ENCODE results near the gene ZC3H7B. TPM values are rescaled to one million over a fixed set of nuclear protein-coding genes. Genes with fewer than 3 reads are reported as not detected.
A peak's percentile ranks its signal among the peaks of the same experiment; 100 is the strongest.

Gene ZC3H7B
- polyA plus RNA-seq, 1 experiment, result 55.3 TPM

GRCh38 chr22:41382098-41382578 lies 80.8 kb downstream of the ZC3H7B start:
- CTCF ChIA-PET, result interaction anchor here (1.4 to 2.4 kb wide), 3 partner anchors 15 to 136 kb away, joined by 3 to 11 read pairs (median 9); no protein-coding TSS in a partner anchor

GRCh38 chr22:41382610-41383009 lies 81.3 kb downstream of the ZC3H7B start:
- H3K27ac ChIP-seq (ENCODE audit: low read depth, low read length), result no peak overlapping the region
- H3K4me3 ChIP-seq (ENCODE audit: low read depth, low read length), result peak overlapping the region; percentile 74
- CTCF ChIA-PET, result interaction anchor here (1.4 to 2.4 kb wide), 2 partner anchors 21 to 136 kb away, joined by 9 to 11 read pairs; no protein-coding TSS in a partner anchor
- POLR2A ChIA-PET, result interaction anchor here (0.6 to 3.6 kb wide), 5 partner anchors 16 to 183 kb away, joined by 3 to 63 read pairs (median 4); no protein-coding TSS in a partner anchor
- no peak for TF ChIP-seq CTCF (IDR thresholded peaks at IDR 0.05; ENCODE audit: low read depth, low read length)
- H3K27me3 ChIP-seq (ENCODE audit: control insufficient read depth, insufficient read depth, low read length), result no peaks in the 10 kb centered on the region
- DNase-seq (ENCODE audit: low read depth, low spot score), result no peak
- no peaks in the 10 kb centered on the region; the same call in 1 of the 2 replicates for H3K9me3 ChIP-seq (ENCODE audit: control insufficient read depth, insufficient read depth, low read length)

More at GRCh38 chr22:41382098-41382578, 80.8 kb downstream of the ZC3H7B start:
- H3K9me3 ChIP-seq (ENCODE audit: control insufficient read depth, insufficient read depth, low read length), result no peaks in the 10 kb centered on the region; the same call in 1 of the 2 replicates
- peak overlapping the region; percentile 73 for H3K27ac ChIP-seq (ENCODE audit: low read depth, low read length)
- DNase-seq (ENCODE audit: low read depth, low spot score), result no peak
- POLR2A ChIA-PET, result interaction anchor here (0.6 to 3.6 kb wide), 16 partner anchors 14 to 239 kb away, joined by 3 to 63 read pairs (median 4); partner anchors contain the start of genes ACO2, PHF5A, RANGAP1 and TOB2
- no peaks in the 10 kb centered on the region for H3K27me3 ChIP-seq (ENCODE audit: control insufficient read depth, insufficient read depth, low read length)
- H3K4me3 ChIP-seq (ENCODE audit: low read depth, low read length), result peak overlapping the region; percentile 74
- TF ChIP-seq CTCF (IDR thresholded peaks at IDR 0.05; ENCODE audit: low read depth, low read length), result no peak

DNA sequence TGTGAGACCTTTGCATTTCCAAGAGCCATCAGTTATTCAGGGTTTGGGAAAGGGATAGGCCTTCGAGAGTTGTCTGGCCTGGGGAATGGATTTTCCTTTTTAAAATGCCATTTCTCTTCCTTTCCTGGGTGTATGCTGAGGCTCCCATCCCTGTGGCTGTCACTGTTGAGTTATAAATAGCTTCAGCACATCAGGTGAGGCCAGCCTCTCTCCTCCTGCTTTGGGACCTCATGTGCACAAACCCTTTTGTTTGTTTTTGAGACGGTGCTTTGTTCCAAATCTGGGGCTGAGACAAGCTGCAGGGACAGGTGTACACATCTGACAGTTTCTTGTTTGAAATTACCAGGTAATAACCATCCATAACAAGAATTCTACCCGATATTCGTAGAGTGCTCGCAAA lies 81.8 kb downstream of the ZC3H7B start:
- no peak overlapping the region for H3K27ac ChIP-seq (ENCODE audit: low read depth, low read length)
- H3K4me3 ChIP-seq (ENCODE audit: low read depth, low read length), result peak overlapping the region; percentile 74
- no peak for DNase-seq (ENCODE audit: low read depth, low spot score)
- TF ChIP-seq CTCF (IDR thresholded peaks at IDR 0.05; ENCODE audit: low read depth, low read length), result no peak
- no peaks in the 10 kb centered on the region for H3K27me3 ChIP-seq (ENCODE audit: control insufficient read depth, insufficient read depth, low read length)
- no peaks in the 10 kb centered on the region; the same call in 1 of the 2 replicates for H3K9me3 ChIP-seq (ENCODE audit: control insufficient read depth, insufficient read depth, low read length)
- ChIA-PET POLR2A (interaction anchor here (0.6 to 3.6 kb wide), 2 partner anchors 17 to 113 kb away, joined by 4 to 63 read pairs; no protein-coding TSS in a partner anchor), CTCF (interaction anchor here (1.1 kb wide), 1 partner anchor 135 kb away, joined by 3 read pairs; no protein-coding TSS in a partner anchor)

DNA sequence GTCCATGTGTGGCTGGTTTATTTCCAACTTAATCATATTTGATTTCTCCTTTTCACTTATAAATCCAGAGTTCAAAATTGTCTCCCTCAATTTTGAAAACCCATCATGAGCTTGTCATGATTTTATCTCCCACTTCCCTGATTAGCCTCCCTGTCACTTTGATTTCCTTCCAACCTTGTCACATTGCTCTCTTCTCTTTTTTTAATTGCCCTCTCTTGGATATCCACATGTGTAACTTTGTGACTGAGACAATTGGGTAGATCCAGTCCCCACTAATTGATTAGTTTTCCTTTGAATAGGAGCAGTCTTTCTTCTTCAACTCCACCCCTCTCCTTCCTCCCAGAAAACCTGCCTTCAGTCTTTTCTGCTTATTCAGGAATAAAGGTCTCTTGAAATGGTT lies 82.8 kb downstream of the ZC3H7B start:
- Histone ChIP-seq H3K4me3 (ENCODE audit: low read depth, low read length) (no peak overlapping the region), H3K9me3 (ENCODE audit: control insufficient read depth, insufficient read depth, low read length) (no peaks in the 10 kb centered on the region), H3K27ac (ENCODE audit: low read depth, low read length) (no peak overlapping the region), H3K27me3 (ENCODE audit: control insufficient read depth, insufficient read depth, low read length) (no peaks in the 10 kb centered on the region)
- CTCF ChIA-PET, result interaction anchor here (0.7 to 1.1 kb wide), 2 partner anchors 19 to 134 kb away, joined by 3 read pairs; no protein-coding TSS in a partner anchor
- no peak for TF ChIP-seq CTCF (IDR thresholded peaks at IDR 0.05; ENCODE audit: low read depth, low read length)
- POLR2A ChIA-PET, result no interaction called here
- no peak for DNase-seq (ENCODE audit: low read depth, low spot score)

DNA sequence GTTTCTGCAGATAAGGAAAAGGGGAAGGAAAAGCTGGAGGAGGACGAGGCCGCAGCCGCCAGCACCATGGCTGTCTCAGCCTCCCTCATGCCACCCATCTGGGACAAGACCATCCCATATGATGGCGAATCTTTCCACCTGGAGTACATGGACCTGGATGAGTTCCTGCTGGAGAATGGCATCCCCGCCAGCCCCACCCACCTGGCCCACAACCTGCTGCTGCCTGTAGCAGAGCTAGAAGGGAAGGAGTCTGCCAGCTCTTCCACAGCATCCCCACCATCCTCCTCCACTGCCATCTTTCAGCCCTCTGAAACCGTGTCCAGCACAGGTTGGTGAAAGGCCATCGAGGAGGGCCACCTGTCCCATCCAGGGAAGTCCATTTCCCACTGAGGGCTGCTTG lies 86.0 kb downstream of the ZC3H7B start:
- no peaks in the 10 kb centered on the region for H3K9me3 ChIP-seq (ENCODE audit: control insufficient read depth, insufficient read depth, low read length)
- no peak for DNase-seq (ENCODE audit: low read depth, low spot score)
- ChIA-PET POLR2A (no interaction called here), CTCF (no interaction called here)
- H3K27ac ChIP-seq (ENCODE audit: low read depth, low read length), result no peak overlapping the region
- H3K27me3 ChIP-seq (ENCODE audit: control insufficient read depth, insufficient read depth, low read length), result no peaks in the 10 kb centered on the region
- TF ChIP-seq CTCF (IDR thresholded peaks at IDR 0.05; ENCODE audit: low read depth, low read length), result no peak
- no peak overlapping the region for H3K4me3 ChIP-seq (ENCODE audit: low read depth, low read length)
